Muscle of leg (tissue), 11 donors: ENCODE data around the gene BRINP3. TPM values are rescaled to one million over a fixed set of nuclear protein-coding genes. Genes with fewer than 3 reads are reported as not detected.
A peak's percentile ranks its signal among the peaks of the same experiment; 100 is the strongest.

Experiments
- DNase-seq: peaks from one replicate; pipeline ENCODE4 v3.0.0; 2013
- H3K27ac ChIP-seq: one replicate; pipeline ENCODE4 v1.5.1; 2013; ENCODE audit warnings: mild to moderate bottlenecking, low read length, control low read depth
- H3K27me3 ChIP-seq: one replicate; pipeline ENCODE4 v1.6.1; 2013; ENCODE audit warnings: low read length; ENCODE audit not compliant: control insufficient read depth, insufficient read depth
- H3K36me3 ChIP-seq: one replicate; pipeline ENCODE4 v1.6.1; 2013; ENCODE audit warnings: low read length; ENCODE audit not compliant: control insufficient read depth, insufficient read depth
- H3K4me1 ChIP-seq: one replicate; pipeline ENCODE4 v1.6.1; 2013; ENCODE audit warnings: low read length; ENCODE audit not compliant: control insufficient read depth, insufficient read depth
- H3K4me3 ChIP-seq: one replicate; pipeline ENCODE4 v1.5.1; 2013; ENCODE audit warnings: low read length, control low read depth
- H3K9me3 ChIP-seq: replicated peaks from 2 replicates; pipeline ENCODE4 v1.6.1; 2013; ENCODE audit warnings: low read depth, low read length; ENCODE audit not compliant: control insufficient read depth
- WGBS: methylation state at CpG from one replicate; pipeline ENCODE4 v1.1.5; 2013; ENCODE audit warnings: missing lambda C conversion rate; ENCODE audit not compliant: insufficient coverage; 5-methylcytosine and 5-hydroxymethylcytosine counted together
- polyA plus RNA-seq, 8 donors: library from polyadenylated mRNA; unstranded; fragments of 120-200 nt; gene quantifications; one replicate each; pipeline versions ENCODE4 v1.2.1 to v1.2.3, GENCODE V29; 2013; ENCODE audit warnings: inconsistent platforms in 1 of 8, low replicate concordance in 1 of 8; ENCODE audit not compliant: insufficient read length in 8 of 8, insufficient read depth in 1 of 8
- total RNA-seq: library from RNA; stranded (reverse); fragments of 120-200 nt; gene quantifications from one replicate; pipeline ENCODE4 v1.2.4, GENCODE V29; 2013

BRINP3 gene
- total and polyA plus RNA-seq, 9 donors: 1.7 to 11.1 (median 2.5) TPM

- peaks cover 3% of the 10 kb centered on the region for H3K4me1 ChIP-seq
- DNase-seq: peak; percentile 78
- H3K4me3 ChIP-seq: no peak overlapping the region
- H3K9me3 ChIP-seq: no peaks in the 10 kb centered on the region
- no peaks in the 10 kb centered on the region for H3K36me3 ChIP-seq
- WGBS: no CpG with 5 or more reads among the region's 3 CpGs
- H3K27me3 ChIP-seq: no peaks in the 10 kb centered on the region
- H3K27ac ChIP-seq: no peak overlapping the region
Measured at GRCh38 chr1:190175320-190175719, 302.3 kb downstream of the BRINP3 start.

- WGBS: 15% methylated on average over 4 of the region's 8 CpGs
- peak overlapping the region; percentile 84 for H3K27ac ChIP-seq
- no peaks in the 10 kb centered on the region for H3K9me3 ChIP-seq
- H3K4me3 ChIP-seq: no peak overlapping the region
- peak; percentile 92 for DNase-seq
- no peaks in the 10 kb centered on the region for H3K36me3 ChIP-seq
- no peaks in the 10 kb centered on the region for H3K27me3 ChIP-seq
- peaks cover 3% of the 10 kb centered on the region for H3K4me1 ChIP-seq
Measured at GRCh38 chr1:190172651-190173430, 304.8 kb downstream of the BRINP3 start.

- no peaks in the 10 kb centered on the region for H3K9me3 ChIP-seq
- no peak for DNase-seq
- no peaks in the 10 kb centered on the region for H3K36me3 ChIP-seq
- no peak overlapping the region for H3K27ac ChIP-seq
- H3K27me3 ChIP-seq: no peaks in the 10 kb centered on the region
- H3K4me3 ChIP-seq: no peak overlapping the region
- WGBS: no CpG with 5 or more reads among the region's 3 CpGs
- H3K4me1 ChIP-seq: peaks cover 3% of the 10 kb centered on the region
Measured at GRCh38 chr1:190170321-190170720, 307.3 kb downstream of the BRINP3 start.

GRCh38 chr1:190169311-190170067 lies 308.2 kb downstream of the BRINP3 start:
- peaks cover 3% of the 10 kb centered on the region for H3K4me1 ChIP-seq
- DNase-seq: peak; percentile 25
- no peak overlapping the region for H3K4me3 ChIP-seq
- peak overlapping the region; percentile 4 for H3K27ac ChIP-seq
- no peaks in the 10 kb centered on the region for H3K9me3 ChIP-seq
- WGBS: no CpG with 5 or more reads among the region's 3 CpGs
- H3K36me3 ChIP-seq: no peaks in the 10 kb centered on the region
- no peaks in the 10 kb centered on the region for H3K27me3 ChIP-seq

- no peak for DNase-seq
- peak overlapping the region; percentile 4 for H3K27ac ChIP-seq
- H3K4me3 ChIP-seq: no peak overlapping the region
- peaks cover 3% of the 10 kb centered on the region for H3K4me1 ChIP-seq
- no peaks in the 10 kb centered on the region for H3K36me3 ChIP-seq
- H3K27me3 ChIP-seq: no peaks in the 10 kb centered on the region
- no peaks in the 10 kb centered on the region for H3K9me3 ChIP-seq
- WGBS: no CpG with 5 or more reads among the region's 3 CpGs
Measured at GRCh38 chr1:190168893-190169280, 308.8 kb downstream of the BRINP3 start.

GRCh38 chr1:190168116-190168892 lies 309.4 kb downstream of the BRINP3 start:
- no peaks in the 10 kb centered on the region for H3K27me3 ChIP-seq
- DNase-seq: peak; percentile 54
- H3K4me3 ChIP-seq: no peak overlapping the region
- H3K27ac ChIP-seq: no peak overlapping the region
- H3K9me3 ChIP-seq: no peaks in the 10 kb centered on the region
- H3K36me3 ChIP-seq: no peaks in the 10 kb centered on the region
- H3K4me1 ChIP-seq: peaks cover 3% of the 10 kb centered on the region
- WGBS: no CpG with 5 or more reads among the region's 3 CpGs

- Histone ChIP-seq H3K27me3 (no peaks in the 10 kb centered on the region), H3K4me3 (no peak overlapping the region), H3K36me3 (no peaks in the 10 kb centered on the region), H3K4me1 (no peaks in the 10 kb centered on the region), H3K9me3 (no peaks in the 10 kb centered on the region), H3K27ac (no peak overlapping the region)
- WGBS: no CpG with 5 or more reads among the region's 2 CpGs
- DNase-seq: no peak
Measured at GRCh38 chr1:190159146-190159545, 318.5 kb downstream of the BRINP3 start.

- Histone ChIP-seq H3K4me1 (no peaks in the 10 kb centered on the region), H3K27me3 (no peaks in the 10 kb centered on the region), H3K4me3 (no peak overlapping the region), H3K9me3 (no peaks in the 10 kb centered on the region), H3K27ac (no peak overlapping the region), H3K36me3 (no peaks in the 10 kb centered on the region)
- whole genome bisulfite sequencing: 80% methylated on average over 1 of the region's 2 CpGs
- no peak for DNase-seq
Measured at GRCh38 chr1:190154744-190155143, 322.9 kb downstream of the BRINP3 start.

- no peak for DNase-seq
- Histone ChIP-seq H3K27ac (no peak overlapping the region), H3K4me3 (no peak overlapping the region), H3K4me1 (no peaks in the 10 kb centered on the region), H3K27me3 (no peaks in the 10 kb centered on the region), H3K36me3 (no peaks in the 10 kb centered on the region), H3K9me3 (no peaks in the 10 kb centered on the region)
- WGBS: no CpG with 5 or more reads among the region's 2 CpGs
Measured at GRCh38 chr1:190147616-190148015, 330.0 kb downstream of the BRINP3 start.

- WGBS: 80% methylated on average over 2 of the region's 2 CpGs
- no peaks in the 10 kb centered on the region for H3K27me3 ChIP-seq
- no peak overlapping the region for H3K4me3 ChIP-seq
- no peak for DNase-seq
- no peaks in the 10 kb centered on the region for H3K36me3 ChIP-seq
- H3K4me1 ChIP-seq: no peaks in the 10 kb centered on the region
- H3K27ac ChIP-seq: no peak overlapping the region
- no peaks in the 10 kb centered on the region for H3K9me3 ChIP-seq
Measured at GRCh38 chr1:190144650-190145049, 333.0 kb downstream of the BRINP3 start.
